HepG2 (cell line): Measurements from ENCODE around the gene MAT2A. TPM values are rescaled to one million over a fixed set of nuclear protein-coding genes. Genes with fewer than 3 reads are reported as not detected.

Source experiments
- DDIT3 ChIP-seq: sonication (generic); formaldehyde crosslinking; IDR thresholded peaks from 2 replicates; pipeline ENCODE4 v1.4.0; 2020; ENCODE audit warnings: mild to moderate bottlenecking, missing genetic modification reagents
- FIP1L1 ChIP-seq: fragments of 200-400 bp; formaldehyde crosslinking; IDR thresholded peaks from 2 replicates; pipeline ENCODE4 v1.6.1; 2018; ENCODE audit warnings: low read depth, mild to moderate bottlenecking, low read length, moderate library complexity, borderline replicate concordance; ENCODE audit not compliant: insufficient read depth
- FOXC1 ChIP-seq: sonication (generic); formaldehyde crosslinking; IDR thresholded peaks from 2 replicates; pipeline ENCODE4 v1.8.0; 2022; ENCODE audit warnings: mild to moderate bottlenecking, missing genetic modification reagents, borderline replicate concordance
- GTF3A ChIP-seq: sonication (generic); formaldehyde crosslinking; conservative IDR thresholded peaks from 2 replicates; pipeline ENCODE4 v1.4.0; 2020; ENCODE audit warnings: mild to moderate bottlenecking, missing genetic modification reagents
- GZF1 ChIP-seq: sonication (generic); formaldehyde crosslinking; IDR thresholded peaks from 2 replicates; pipeline ENCODE4 v1.5.1; 2020; ENCODE audit warnings: mild to moderate bottlenecking, missing genetic modification reagents
- PRMT3 ChIP-seq: sonication (generic); formaldehyde crosslinking; IDR thresholded peaks from 2 replicates; pipeline ENCODE4 v1.8.1; 2022; ENCODE audit warnings: low read depth, mild to moderate bottlenecking, moderate library complexity, missing genetic modification reagents, borderline replicate concordance
- ZBTB7B ChIP-seq: sonication (generic); formaldehyde crosslinking; IDR thresholded peaks from 2 replicates; pipeline ENCODE4 v1.4.0; 2020; ENCODE audit warnings: missing genetic modification reagents
- ZNF770 ChIP-seq: sonication (generic); formaldehyde crosslinking; IDR thresholded peaks from 2 replicates; pipeline ENCODE4 v1.5.0; 2020; ENCODE audit warnings: mild to moderate bottlenecking, missing genetic modification reagents
- polyA plus RNA-seq, 8 experiments: library from polyadenylated mRNA; depleted of rRNA in 3 of 8; stranded (reverse) in 7 of 8; unstranded in 1 of 8; fragments of >200 nt; fragmentation: Illumina TruSeq in 4 of 8; extraction: Trizol in 4 of 8; gene quantifications; 2 replicates each; pipeline versions ENCODE4 v1.2.1 to v1.2.3, GENCODE V29; 2011 to 2016; ENCODE audit warnings: low read depth in 4 of 8, missing spikeins in 1 of 8, mixed read lengths in 1 of 8; ENCODE audit not compliant: insufficient read depth in 1 of 8
- total RNA-seq, 5 experiments: library from RNA; depleted of rRNA; stranded (reverse); fragments of >200 nt; fragmentation: Illumina TruSeq; extraction: Trizol; gene quantifications; 2 replicates each; pipeline ENCODE4 v1.2.3, GENCODE V29; 2016; ENCODE audit warnings: low read depth in 1 of 5
- TF ChIP-seq, protein P1 (sequence below): sonication (generic); formaldehyde crosslinking; IDR thresholded peaks from 2 replicates; pipeline ENCODE4 v1.8.0; 2022; ENCODE audit warnings: missing genetic modification reagents, mild to moderate bottlenecking, borderline replicate concordance
- TF ChIP-seq, protein P2 (sequence below): sonication (generic); formaldehyde crosslinking; IDR thresholded peaks from 2 replicates; pipeline ENCODE4 v1.4.0; 2020; ENCODE audit warnings: low read depth, mild to moderate bottlenecking, missing genetic modification reagents
- TF ChIP-seq, protein P3 (sequence below): sonication (generic); IDR thresholded peaks from 2 replicates; pipeline ENCODE4 v1.6.1; 2016; ENCODE audit warnings: low read depth, borderline replicate concordance
- TF ChIP-seq, protein P4 (sequence below): sonication (generic); formaldehyde crosslinking; IDR thresholded peaks from 2 replicates; pipeline ENCODE4 v1.5.1; 2020; ENCODE audit warnings: missing genetic modification reagents, mild to moderate bottlenecking, borderline replicate concordance
- TF ChIP-seq, protein P5 (sequence below): sonication (generic); formaldehyde crosslinking; IDR thresholded peaks from 2 replicates; pipeline ENCODE4 v1.9.0; 2021; ENCODE audit warnings: mild to moderate bottlenecking, missing genetic modification reagents

The MAT2A gene
- total and polyA plus RNA-seq, 2 of the 13 experiments (the other 11 are each of a cell fraction or from before 2014, with no cell fraction given) = 155 to 331 TPM

GRCh38 chr2:85537600-85538506 is 1.1 kb upstream of the MAT2A start (continued):
- TF ChIP-seq ZNF770 (CRISPR knock-in tag) (peak; percentile 15; the same call in 1 of the 2 replicates), ZBTB7B (CRISPR knock-in tag) (peak; percentile 68), FIP1L1 (no peak), FOXC1 (peak; percentile 30; the same call in 1 of the 2 replicates), DDIT3 (no peak), GTF3A (CRISPR knock-in tag) (0 out of 2 replicates have a peak, but pooled peaks have one; percentile 14), GZF1 (CRISPR knock-in tag) (no peak; the same call in none of the 2 replicates), PRMT3 (CRISPR knock-in tag) (no peak)
- TF ChIP-seq, protein P1, sequence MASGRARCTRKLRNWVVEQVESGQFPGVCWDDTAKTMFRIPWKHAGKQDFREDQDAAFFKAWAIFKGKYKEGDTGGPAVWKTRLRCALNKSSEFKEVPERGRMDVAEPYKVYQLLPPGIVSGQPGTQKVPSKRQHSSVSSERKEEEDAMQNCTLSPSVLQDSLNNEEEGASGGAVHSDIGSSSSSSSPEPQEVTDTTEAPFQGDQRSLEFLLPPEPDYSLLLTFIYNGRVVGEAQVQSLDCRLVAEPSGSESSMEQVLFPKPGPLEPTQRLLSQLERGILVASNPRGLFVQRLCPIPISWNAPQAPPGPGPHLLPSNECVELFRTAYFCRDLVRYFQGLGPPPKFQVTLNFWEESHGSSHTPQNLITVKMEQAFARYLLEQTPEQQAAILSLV (CRISPR knock-in tag) = no peak
- TF ChIP-seq, protein P2, sequence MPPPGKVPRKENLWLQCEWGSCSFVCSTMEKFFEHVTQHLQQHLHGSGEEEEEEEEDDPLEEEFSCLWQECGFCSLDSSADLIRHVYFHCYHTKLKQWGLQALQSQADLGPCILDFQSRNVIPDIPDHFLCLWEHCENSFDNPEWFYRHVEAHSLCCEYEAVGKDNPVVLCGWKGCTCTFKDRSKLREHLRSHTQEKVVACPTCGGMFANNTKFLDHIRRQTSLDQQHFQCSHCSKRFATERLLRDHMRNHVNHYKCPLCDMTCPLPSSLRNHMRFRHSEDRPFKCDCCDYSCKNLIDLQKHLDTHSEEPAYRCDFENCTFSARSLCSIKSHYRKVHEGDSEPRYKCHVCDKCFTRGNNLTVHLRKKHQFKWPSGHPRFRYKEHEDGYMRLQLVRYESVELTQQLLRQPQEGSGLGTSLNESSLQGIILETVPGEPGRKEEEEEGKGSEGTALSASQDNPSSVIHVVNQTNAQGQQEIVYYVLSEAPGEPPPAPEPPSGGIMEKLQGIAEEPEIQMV (CRISPR knock-in tag) = no peak
- TF ChIP-seq, protein P3, sequence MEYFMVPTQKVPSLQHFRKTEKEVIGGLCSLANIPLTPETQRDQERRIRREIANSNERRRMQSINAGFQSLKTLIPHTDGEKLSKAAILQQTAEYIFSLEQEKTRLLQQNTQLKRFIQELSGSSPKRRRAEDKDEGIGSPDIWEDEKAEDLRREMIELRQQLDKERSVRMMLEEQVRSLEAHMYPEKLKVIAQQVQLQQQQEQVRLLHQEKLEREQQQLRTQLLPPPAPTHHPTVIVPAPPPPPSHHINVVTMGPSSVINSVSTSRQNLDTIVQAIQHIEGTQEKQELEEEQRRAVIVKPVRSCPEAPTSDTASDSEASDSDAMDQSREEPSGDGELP = peak; percentile 36; the same call in 1 of the 2 replicates
- TF ChIP-seq, protein P4, sequence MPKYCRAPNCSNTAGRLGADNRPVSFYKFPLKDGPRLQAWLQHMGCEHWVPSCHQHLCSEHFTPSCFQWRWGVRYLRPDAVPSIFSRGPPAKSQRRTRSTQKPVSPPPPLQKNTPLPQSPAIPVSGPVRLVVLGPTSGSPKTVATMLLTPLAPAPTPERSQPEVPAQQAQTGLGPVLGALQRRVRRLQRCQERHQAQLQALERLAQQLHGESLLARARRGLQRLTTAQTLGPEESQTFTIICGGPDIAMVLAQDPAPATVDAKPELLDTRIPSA (CRISPR knock-in tag) = no peak
- TF ChIP-seq, protein P5, sequence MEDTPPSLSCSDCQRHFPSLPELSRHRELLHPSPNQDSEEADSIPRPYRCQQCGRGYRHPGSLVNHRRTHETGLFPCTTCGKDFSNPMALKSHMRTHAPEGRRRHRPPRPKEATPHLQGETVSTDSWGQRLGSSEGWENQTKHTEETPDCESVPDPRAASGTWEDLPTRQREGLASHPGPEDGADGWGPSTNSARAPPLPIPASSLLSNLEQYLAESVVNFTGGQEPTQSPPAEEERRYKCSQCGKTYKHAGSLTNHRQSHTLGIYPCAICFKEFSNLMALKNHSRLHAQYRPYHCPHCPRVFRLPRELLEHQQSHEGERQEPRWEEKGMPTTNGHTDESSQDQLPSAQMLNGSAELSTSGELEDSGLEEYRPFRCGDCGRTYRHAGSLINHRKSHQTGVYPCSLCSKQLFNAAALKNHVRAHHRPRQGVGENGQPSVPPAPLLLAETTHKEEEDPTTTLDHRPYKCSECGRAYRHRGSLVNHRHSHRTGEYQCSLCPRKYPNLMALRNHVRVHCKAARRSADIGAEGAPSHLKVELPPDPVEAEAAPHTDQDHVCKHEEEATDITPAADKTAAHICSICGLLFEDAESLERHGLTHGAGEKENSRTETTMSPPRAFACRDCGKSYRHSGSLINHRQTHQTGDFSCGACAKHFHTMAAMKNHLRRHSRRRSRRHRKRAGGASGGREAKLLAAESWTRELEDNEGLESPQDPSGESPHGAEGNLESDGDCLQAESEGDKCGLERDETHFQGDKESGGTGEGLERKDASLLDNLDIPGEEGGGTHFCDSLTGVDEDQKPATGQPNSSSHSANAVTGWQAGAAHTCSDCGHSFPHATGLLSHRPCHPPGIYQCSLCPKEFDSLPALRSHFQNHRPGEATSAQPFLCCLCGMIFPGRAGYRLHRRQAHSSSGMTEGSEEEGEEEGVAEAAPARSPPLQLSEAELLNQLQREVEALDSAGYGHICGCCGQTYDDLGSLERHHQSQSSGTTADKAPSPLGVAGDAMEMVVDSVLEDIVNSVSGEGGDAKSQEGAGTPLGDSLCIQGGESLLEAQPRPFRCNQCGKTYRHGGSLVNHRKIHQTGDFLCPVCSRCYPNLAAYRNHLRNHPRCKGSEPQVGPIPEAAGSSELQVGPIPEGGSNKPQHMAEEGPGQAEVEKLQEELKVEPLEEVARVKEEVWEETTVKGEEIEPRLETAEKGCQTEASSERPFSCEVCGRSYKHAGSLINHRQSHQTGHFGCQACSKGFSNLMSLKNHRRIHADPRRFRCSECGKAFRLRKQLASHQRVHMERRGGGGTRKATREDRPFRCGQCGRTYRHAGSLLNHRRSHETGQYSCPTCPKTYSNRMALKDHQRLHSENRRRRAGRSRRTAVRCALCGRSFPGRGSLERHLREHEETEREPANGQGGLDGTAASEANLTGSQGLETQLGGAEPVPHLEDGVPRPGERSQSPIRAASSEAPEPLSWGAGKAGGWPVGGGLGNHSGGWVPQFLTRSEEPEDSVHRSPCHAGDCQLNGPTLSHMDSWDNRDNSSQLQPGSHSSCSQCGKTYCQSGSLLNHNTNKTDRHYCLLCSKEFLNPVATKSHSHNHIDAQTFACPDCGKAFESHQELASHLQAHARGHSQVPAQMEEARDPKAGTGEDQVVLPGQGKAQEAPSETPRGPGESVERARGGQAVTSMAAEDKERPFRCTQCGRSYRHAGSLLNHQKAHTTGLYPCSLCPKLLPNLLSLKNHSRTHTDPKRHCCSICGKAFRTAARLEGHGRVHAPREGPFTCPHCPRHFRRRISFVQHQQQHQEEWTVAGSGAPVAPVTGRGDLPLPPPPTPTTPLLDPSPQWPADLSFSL (CRISPR knock-in tag) = no peak
